Lung (tissue), 12 donors: Measurements from ENCODE around the gene STXBP6. TPM values are rescaled to one million over a fixed set of nuclear protein-coding genes. Genes with fewer than 3 reads are reported as not detected.
"Not testable (repeated sequence)": the region's sequence is repeated elsewhere in the genome, so short reads cannot be mapped to it uniquely, and the experiment has no call there.

Source experiments
- ATAC-seq: fragments of 200-7000 bp; cut with Tn5 transposase; one replicate; pipeline ENCODE4 v1.9.1; 2020; ENCODE audit warnings: moderate number of reproducible peaks; ENCODE audit not compliant: insufficient read depth, low FRiP score
- DNase-seq, 3 donors: peaks; one replicate each; pipeline ENCODE4 v3.0.0-alpha.2; 2013 to 2017
- H3K27ac ChIP-seq, 2 donors: one replicate each; pipeline ENCODE4 v1.5.1; 2013; ENCODE audit warnings: mild to moderate bottlenecking in 2 of 2, moderate library complexity in 2 of 2, control low read depth in 1 of 2, inconsistent platforms in 1 of 2, low read depth in 1 of 2, low read length in 1 of 2
- H3K27me3 ChIP-seq, 3 donors: one replicate each; pipeline ENCODE4 v1.5.1; 2013; ENCODE audit warnings: low read length in 2 of 3; ENCODE audit not compliant: control insufficient read depth in 3 of 3, insufficient read depth in 3 of 3
- H3K36me3 ChIP-seq, 4 donors: one replicate each; pipeline ENCODE4 v1.5.1; 2013; ENCODE audit warnings: low read length in 4 of 4, mild to moderate bottlenecking in 1 of 4, moderate library complexity in 1 of 4; ENCODE audit not compliant: control insufficient read depth in 4 of 4, insufficient read depth in 4 of 4
- H3K4me1 ChIP-seq, 5 donors: one replicate each; pipeline ENCODE4 v1.5.1; 2013; ENCODE audit warnings: low read length in 5 of 5, mild to moderate bottlenecking in 2 of 5, moderate library complexity in 1 of 5; ENCODE audit not compliant: control insufficient read depth in 5 of 5, insufficient read depth in 5 of 5
- H3K4me3 ChIP-seq: one replicate; pipeline ENCODE4 v1.5.1; 2013; ENCODE audit warnings: mild to moderate bottlenecking, control low read depth, moderate library complexity
- H3K9ac ChIP-seq, 2 donors: one replicate each; pipeline ENCODE4 v1.5.1; 2013; ENCODE audit warnings: low read length in 2 of 2, control low read depth in 1 of 2; ENCODE audit not compliant: insufficient read depth in 1 of 2
- H3K9me3 ChIP-seq, 4 donors: one replicate each; pipeline ENCODE4 v1.5.1; 2013; ENCODE audit warnings: low read length in 3 of 4, mild to moderate bottlenecking in 1 of 4, moderate library complexity in 1 of 4; ENCODE audit not compliant: control insufficient read depth in 4 of 4, insufficient read depth in 3 of 4
- WGBS, 2 donors: extraction: QIAGEN DNeasy Blood & Tissue Kit; methylation state at CpG; one replicate each; pipeline ENCODE4 v1.1.7; 2013; 5-methylcytosine and 5-hydroxymethylcytosine counted together
- polyA plus RNA-seq, 2 donors: library from polyadenylated mRNA; stranded (reverse); fragments of 200-250 nt; gene quantifications; one replicate each; pipeline ENCODE4 v1.2.1, GENCODE V29; 2013
- total RNA-seq, 2 donors: library from RNA; depleted of rRNA in 1 of 2; stranded (reverse); fragments of >200 nt in 1 of 2; gene quantifications; one replicate each; pipeline ENCODE4 v1.2.1, GENCODE V29; 2014 to 2021
- TF ChIP-seq, protein P1 (sequence below): IDR thresholded peaks from 2 replicates; pipeline ENCODE4 v1.5.1; 2012; ENCODE audit warnings: mild to moderate bottlenecking; ENCODE audit errors: control extremely low read depth, extremely low read depth
- donor health status: control.
- donor health status: control.
- donor health status: Bipolar disorder and iron deficiency.
- donor health status: healthy.
- donor health status: DM: yes; HTN: yes; CAD: no.

The STXBP6 gene
- total and polyA plus RNA-seq, 4 donors: 9.3 to 42.5 (median 10.5) TPM

DNA sequence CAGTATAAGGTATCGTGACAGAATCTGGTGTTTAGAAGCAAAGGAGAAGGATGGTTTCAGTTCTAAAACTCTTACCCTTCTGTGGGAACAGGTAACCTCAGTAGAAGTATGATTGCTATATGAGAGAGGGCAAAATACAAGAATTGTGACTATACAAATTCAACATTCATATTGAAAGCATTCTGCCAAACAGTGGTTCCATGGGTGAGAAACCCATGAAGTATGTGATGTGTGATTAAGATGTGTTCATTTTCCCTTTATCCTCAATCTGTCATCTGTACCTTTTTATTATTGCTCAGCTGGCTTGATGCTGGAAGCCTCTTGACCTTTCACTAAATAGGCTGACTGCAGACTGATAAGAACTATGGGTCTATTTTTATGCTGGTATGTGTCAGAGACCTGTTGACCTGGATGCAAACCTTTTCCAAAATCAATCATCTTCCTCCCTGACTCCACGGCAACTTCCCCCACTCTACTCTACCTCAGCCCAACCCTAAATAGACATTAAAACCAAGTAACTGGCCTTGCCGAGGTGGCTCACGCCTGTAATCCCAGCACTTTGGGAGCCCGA lies 109.6 kb downstream of the STXBP6 start:
- ATAC-seq (no peak), DNase-seq (no peak)
- Histone ChIP-seq H3K27ac (peak overlapping the region in 1 of 2 donors; percentile 72), H3K36me3 (peaks cover 0 to 4% (median 3%) of the 10 kb centered on the region in 4 donors), H3K27me3 (no peaks in the 10 kb centered on the region), H3K4me1 (peaks cover 1 to 42% (median 7%) of the 10 kb centered on the region in 5 donors), H3K9me3 (no peaks in the 10 kb centered on the region), H3K4me3 (no peak overlapping the region), H3K9ac (no peak overlapping the region)
- WGBS, 2 donors: 90 to 96% methylated on average over 5 of the region's 5 CpGs
- TF ChIP-seq, protein P1, sequence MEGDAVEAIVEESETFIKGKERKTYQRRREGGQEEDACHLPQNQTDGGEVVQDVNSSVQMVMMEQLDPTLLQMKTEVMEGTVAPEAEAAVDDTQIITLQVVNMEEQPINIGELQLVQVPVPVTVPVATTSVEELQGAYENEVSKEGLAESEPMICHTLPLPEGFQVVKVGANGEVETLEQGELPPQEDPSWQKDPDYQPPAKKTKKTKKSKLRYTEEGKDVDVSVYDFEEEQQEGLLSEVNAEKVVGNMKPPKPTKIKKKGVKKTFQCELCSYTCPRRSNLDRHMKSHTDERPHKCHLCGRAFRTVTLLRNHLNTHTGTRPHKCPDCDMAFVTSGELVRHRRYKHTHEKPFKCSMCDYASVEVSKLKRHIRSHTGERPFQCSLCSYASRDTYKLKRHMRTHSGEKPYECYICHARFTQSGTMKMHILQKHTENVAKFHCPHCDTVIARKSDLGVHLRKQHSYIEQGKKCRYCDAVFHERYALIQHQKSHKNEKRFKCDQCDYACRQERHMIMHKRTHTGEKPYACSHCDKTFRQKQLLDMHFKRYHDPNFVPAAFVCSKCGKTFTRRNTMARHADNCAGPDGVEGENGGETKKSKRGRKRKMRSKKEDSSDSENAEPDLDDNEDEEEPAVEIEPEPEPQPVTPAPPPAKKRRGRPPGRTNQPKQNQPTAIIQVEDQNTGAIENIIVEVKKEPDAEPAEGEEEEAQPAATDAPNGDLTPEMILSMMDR: no peak

DNA sequence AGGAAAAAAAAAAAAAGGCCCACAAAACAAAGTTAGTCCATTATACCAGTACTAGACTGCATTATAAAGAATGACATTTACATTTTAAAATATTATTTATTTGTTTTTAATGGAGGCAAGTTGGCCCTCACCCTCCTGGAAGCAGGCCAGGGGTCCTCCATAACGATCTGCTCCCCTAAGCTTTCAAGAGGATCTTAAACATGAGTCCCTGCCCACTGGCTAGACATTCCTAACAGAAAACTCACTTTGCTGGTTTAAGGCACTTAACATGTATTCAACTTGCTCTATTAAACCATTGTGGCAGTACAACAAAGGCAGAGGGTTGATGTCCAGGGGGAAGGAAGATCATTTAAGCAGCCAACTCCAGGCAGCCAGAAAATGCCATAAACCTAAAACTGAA lies 111.4 kb downstream of the STXBP6 start:
- Histone ChIP-seq H3K4me1 (peaks cover 0 to 42% (median 8%) of the 10 kb centered on the region in 5 donors), H3K9me3 (no peaks in the 10 kb centered on the region), H3K9ac (no peak overlapping the region), H3K27ac (no peak overlapping the region), H3K27me3 (no peaks in the 10 kb centered on the region), H3K36me3 (peaks cover 0 to 4% (median 3%) of the 10 kb centered on the region in 4 donors), H3K4me3 (no peak overlapping the region)
- WGBS, 2 donors: 39 to 69% methylated on average over 1 of the region's 1 CpG
- ATAC-seq: no peak
- DNase-seq: peak in 2 of 3 donors; percentile 47 to 61
- TF ChIP-seq, protein P1: no peak

DNA sequence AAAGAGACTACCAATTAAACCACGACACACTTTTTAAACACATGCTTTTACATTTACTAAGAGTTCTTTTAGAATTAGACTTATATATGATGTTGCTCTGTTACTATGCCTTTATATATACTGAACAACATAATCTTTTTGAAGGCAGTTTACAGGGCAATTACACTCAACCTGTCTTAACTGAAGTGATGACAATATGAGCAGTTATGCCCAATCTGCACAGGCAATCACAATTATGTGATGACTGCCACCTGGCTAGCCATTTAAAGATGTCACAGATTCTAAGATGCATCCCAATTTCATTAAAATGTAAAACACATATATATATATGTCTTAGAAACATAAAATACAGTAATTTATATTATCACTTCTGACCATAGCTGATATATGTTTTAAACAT lies 112.6 kb downstream of the STXBP6 start:
- WGBS, 2 donors: 90 to 94% methylated on average over 1 of the region's 1 CpG
- no peak overlapping the region for H3K27ac ChIP-seq
- H3K9ac ChIP-seq: no peak overlapping the region

DNA sequence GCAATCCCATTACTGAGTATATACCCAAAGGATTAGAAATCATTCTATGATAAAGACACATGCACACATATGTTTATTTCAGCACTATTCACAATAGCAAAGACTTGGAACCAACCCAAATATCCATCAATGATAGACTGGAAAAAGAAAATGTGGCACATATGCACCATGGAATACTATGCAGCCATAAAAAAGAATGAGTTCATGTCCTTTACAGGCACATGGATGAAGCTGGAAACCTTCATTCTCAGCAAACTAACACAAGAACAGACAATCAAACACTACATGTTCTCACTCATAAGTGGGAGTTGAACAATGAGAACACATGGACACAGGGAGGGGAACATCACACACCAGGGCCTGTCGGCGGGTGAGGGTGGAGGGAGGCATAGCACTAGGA lies 113.2 kb downstream of the STXBP6 start:
- DNase-seq, H3K4me3 ChIP-seq, H3K9me3 ChIP-seq, H3K27me3 ChIP-seq, H3K36me3 ChIP-seq, ATAC-seq, H3K27ac ChIP-seq, H3K9ac ChIP-seq: not testable (repeated sequence)
- peaks cover 0 to 31% (median 8%) of the 10 kb centered on the region in 5 donors for H3K4me1 ChIP-seq
- WGBS, 2 donors: 97 to 100% methylated on average over 2 of the region's 2 CpGs

More for the DNA sequence above, 112.6 kb downstream of the STXBP6 start:
- no peak for DNase-seq
- Histone ChIP-seq H3K27me3 (no peaks in the 10 kb centered on the region), H3K4me1 (peaks cover 0 to 32% (median 8%) of the 10 kb centered on the region in 5 donors), H3K4me3 (no peak overlapping the region), H3K9me3 (no peaks in the 10 kb centered on the region), H3K36me3 (peaks cover 0 to 3% (median 2%) of the 10 kb centered on the region in 4 donors)
- no peak for ATAC-seq
- TF ChIP-seq, protein P1: no peak
